IMR-90 (cell line): ENCODE measurements around the gene IGF2R.

Experiments used
- CEBPB ChIP-seq: IDR thresholded peaks from 2 replicates; pipeline ENCODE4 v1.6.1; 2012; ENCODE audit warnings: low read depth, low read length, improper control_type of control experiment
- FOS ChIP-seq: fragments of 150-350 bp; IDR thresholded peaks from 2 replicates; pipeline ENCODE4 v1.6.1; 2016; ENCODE audit warnings: low read depth, low read length
- POLR2A ChIP-seq: IDR thresholded peaks from 2 replicates; pipeline ENCODE4 v1.6.1; 2012; ENCODE audit warnings: mild to moderate bottlenecking, low read depth, low read length
- TF ChIP-seq, protein P1 (sequence below): conservative IDR thresholded peaks from 2 replicates; pipeline ENCODE4 v1.5.1; 2012; ENCODE audit warnings: mild to moderate bottlenecking, low read depth, low read length, improper control_type of control experiment
- TF ChIP-seq, protein P2 (sequence below): fragments of 150-350 bp; IDR thresholded peaks from 2 replicates; pipeline ENCODE4 v1.6.1; 2017; ENCODE audit warnings: mild to moderate bottlenecking, antibody characterized with exemption, low read length, low read depth

DNA sequence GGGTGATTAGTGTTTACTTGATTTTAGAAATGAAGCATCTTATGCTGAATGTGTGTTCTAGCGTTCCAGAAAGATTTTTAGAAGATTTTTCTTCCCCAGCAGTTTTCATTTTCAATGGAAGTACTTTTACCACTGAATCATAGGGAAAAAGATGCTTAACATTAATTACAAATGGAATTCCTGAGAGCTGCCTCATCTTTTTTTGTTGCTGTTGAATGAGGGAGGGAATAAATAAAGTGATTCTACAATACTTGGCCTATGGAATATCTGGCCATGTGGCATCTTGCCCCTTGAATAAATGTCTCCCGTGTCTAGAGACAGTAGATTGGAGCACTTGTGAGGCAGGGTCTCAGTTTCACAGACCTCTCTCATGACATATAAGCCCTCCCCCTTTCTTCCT, 108.6 kb downstream of the IGF2R start:
- TF ChIP-seq, protein P1, sequence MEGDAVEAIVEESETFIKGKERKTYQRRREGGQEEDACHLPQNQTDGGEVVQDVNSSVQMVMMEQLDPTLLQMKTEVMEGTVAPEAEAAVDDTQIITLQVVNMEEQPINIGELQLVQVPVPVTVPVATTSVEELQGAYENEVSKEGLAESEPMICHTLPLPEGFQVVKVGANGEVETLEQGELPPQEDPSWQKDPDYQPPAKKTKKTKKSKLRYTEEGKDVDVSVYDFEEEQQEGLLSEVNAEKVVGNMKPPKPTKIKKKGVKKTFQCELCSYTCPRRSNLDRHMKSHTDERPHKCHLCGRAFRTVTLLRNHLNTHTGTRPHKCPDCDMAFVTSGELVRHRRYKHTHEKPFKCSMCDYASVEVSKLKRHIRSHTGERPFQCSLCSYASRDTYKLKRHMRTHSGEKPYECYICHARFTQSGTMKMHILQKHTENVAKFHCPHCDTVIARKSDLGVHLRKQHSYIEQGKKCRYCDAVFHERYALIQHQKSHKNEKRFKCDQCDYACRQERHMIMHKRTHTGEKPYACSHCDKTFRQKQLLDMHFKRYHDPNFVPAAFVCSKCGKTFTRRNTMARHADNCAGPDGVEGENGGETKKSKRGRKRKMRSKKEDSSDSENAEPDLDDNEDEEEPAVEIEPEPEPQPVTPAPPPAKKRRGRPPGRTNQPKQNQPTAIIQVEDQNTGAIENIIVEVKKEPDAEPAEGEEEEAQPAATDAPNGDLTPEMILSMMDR, result no peak
- TF ChIP-seq POLR2A (no peak), FOS (peak; percentile 38; the same call in 1 of the 2 replicates), CEBPB (no peak)
- TF ChIP-seq, protein P2, sequence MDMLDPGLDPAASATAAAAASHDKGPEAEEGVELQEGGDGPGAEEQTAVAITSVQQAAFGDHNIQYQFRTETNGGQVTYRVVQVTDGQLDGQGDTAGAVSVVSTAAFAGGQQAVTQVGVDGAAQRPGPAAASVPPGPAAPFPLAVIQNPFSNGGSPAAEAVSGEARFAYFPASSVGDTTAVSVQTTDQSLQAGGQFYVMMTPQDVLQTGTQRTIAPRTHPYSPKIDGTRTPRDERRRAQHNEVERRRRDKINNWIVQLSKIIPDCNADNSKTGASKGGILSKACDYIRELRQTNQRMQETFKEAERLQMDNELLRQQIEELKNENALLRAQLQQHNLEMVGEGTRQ, result no peak
